PC-3 (cell line): ENCODE results near the gene TMTC1. TPM values are rescaled to one million over a fixed set of nuclear protein-coding genes. Genes with fewer than 3 reads are reported as not detected.

Experiments
- ATAC-seq: fragments of 200-7000 bp; cut with Tn5 transposase; 2 replicates; pipeline ENCODE4 v1.9.1; 2020; ENCODE audit warnings: mild to moderate bottlenecking, moderate library complexity
- BruUV-seq: library from RNA; stranded (reverse); fragments of 400-500 nt; replicated peaks from 2 replicates; lab custom pipeline; 2021; lab: Mats Ljungman, UMichigan
- CTCF ChIA-PET: fragments of 300-600 bp; sonication (Branson Sonifier 250); formaldehyde crosslinking; loops from one replicate; lab custom pipeline; 2022; ENCODE audit warnings: antibody characterized with exemption; lab: Charles Lee
- POLR2A ChIA-PET: fragments of 300-600 bp; sonication (Branson Sonifier 250); formaldehyde crosslinking; loops from one replicate; lab custom pipeline; 2022; ENCODE audit warnings: antibody characterized with exemption; ENCODE audit not compliant: unreplicated experiment; lab: Charles Lee
- DNase-seq: peaks from one replicate; pipeline ENCODE4 v3.0.0-alpha.2; 2015
- H2AFZ ChIP-seq: fragments of 300-600 bp; sonication (generic); 2 replicates; pipeline ENCODE4 v1.6.0; 2016; ENCODE audit warnings: antibody characterized with exemption, low read length
- H3F3A ChIP-seq: fragments of 300-600 bp; sonication (generic); one replicate; pipeline ENCODE4 v1.6.0; 2017; ENCODE audit warnings: antibody characterized with exemption, low read length, control low read depth, mild to moderate bottlenecking; ENCODE audit not compliant: unreplicated experiment
- H3K27ac ChIP-seq: fragments of 300-600 bp; sonication (generic); 2 replicates; pipeline ENCODE4 v1.5.1; 2016; ENCODE audit warnings: mild to moderate bottlenecking, low read length
- H3K27me3 ChIP-seq: fragments of 300-600 bp; sonication (generic); 2 replicates; pipeline ENCODE4 v1.6.1; 2016; ENCODE audit warnings: low read length, mixed read lengths
- H3K36me3 ChIP-seq: fragments of 300-600 bp; sonication (generic); 2 replicates; pipeline ENCODE4 v1.6.1; 2016; ENCODE audit warnings: low read depth, mixed run types, low read length, mixed read lengths
- H3K4me1 ChIP-seq: fragments of 300-600 bp; sonication (generic); 2 replicates; pipeline ENCODE4 v1.5.1; 2016; ENCODE audit warnings: low read length; ENCODE audit not compliant: insufficient read depth
- H3K4me2 ChIP-seq: fragments of 300-600 bp; sonication (generic); 2 replicates; pipeline ENCODE4 v1.6.0; 2016; ENCODE audit warnings: low read length
- H3K4me3 ChIP-seq: fragments of 300-600 bp; sonication (generic); 2 replicates; pipeline ENCODE4 v1.5.1; 2016; ENCODE audit warnings: mild to moderate bottlenecking, low read length, mixed read lengths
- H3K79me2 ChIP-seq: fragments of 300-600 bp; sonication (generic); 2 replicates; pipeline ENCODE4 v1.6.1; 2017; ENCODE audit warnings: low read length, mixed read lengths
- H3K9ac ChIP-seq: fragments of 300-600 bp; sonication (generic); 2 replicates; pipeline ENCODE4 v1.6.0; 2016; ENCODE audit warnings: mild to moderate bottlenecking, low read length
- H3K9me2 ChIP-seq: fragments of 300-600 bp; sonication (generic); replicated peaks from 2 replicates; pipeline ENCODE4 v1.6.1; 2016; ENCODE audit warnings: mixed run types, low read length, mixed read lengths
- H3K9me3 ChIP-seq: fragments of 300-600 bp; sonication (generic); 2 replicates; pipeline ENCODE4 v1.6.1; 2016; ENCODE audit warnings: low read length, mixed read lengths
- H4K20me1 ChIP-seq: fragments of 300-600 bp; sonication (generic); 2 replicates; pipeline ENCODE4 v1.6.1; 2016; ENCODE audit warnings: low read length, mixed read lengths
- EZH2 ChIP-seq: fragments of 300-600 bp; sonication (generic); IDR thresholded peaks from one replicate; pipeline ENCODE4 v1.6.1; 2017; ENCODE audit warnings: antibody characterized with exemption, mild to moderate bottlenecking, low read length; ENCODE audit not compliant: unreplicated experiment
- EZH2phosphoT487 ChIP-seq: fragments of 300-600 bp; sonication (generic); IDR thresholded peaks from 2 replicates; pipeline ENCODE4 v1.6.1; 2018; ENCODE audit warnings: mild to moderate bottlenecking, antibody characterized with exemption, low read length, borderline replicate concordance
- intact Hi-C: fragments of 100-400 bp; cut with micrococcal nuclease; formaldehyde crosslinking; loops from 2 replicates; pipeline ENCODE4 v1.9.0; 2023
- total RNA-seq: library from RNA; depleted of rRNA; stranded (reverse); fragments of >200 nt; gene quantifications from 2 replicates; pipeline ENCODE4 v1.2.3, GENCODE V29; 2014
- TF ChIP-seq, protein P1 (sequence below): fragments of 300-600 bp; sonication (generic); conservative IDR thresholded peaks from 2 replicates; pipeline ENCODE4 v1.5.1; 2017; ENCODE audit warnings: antibody characterized with exemption, low read depth, mild to moderate bottlenecking, low read length

TMTC1 gene
- total RNA-seq, 1 experiment from 2014 or later, result 5.8 TPM

DNA sequence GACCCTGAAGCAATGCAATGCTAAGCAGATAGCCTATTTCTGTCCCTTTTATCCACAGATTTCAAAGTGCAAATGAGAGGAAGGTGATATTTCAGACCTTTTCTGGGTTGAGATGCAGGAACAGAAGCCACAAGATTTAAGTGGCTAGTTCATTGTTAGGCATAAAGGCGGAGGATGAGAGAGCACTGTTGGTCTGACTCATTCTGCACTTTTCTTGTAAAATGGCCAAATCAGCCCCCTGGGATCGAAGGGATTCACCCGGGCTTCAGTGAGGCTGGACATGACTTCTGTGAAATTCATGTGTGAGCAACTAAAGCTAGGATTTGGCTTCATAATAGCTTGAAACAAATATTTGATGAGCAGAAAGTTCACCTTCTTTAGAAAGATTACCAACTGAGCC is 184.4 kb downstream of the TMTC1 start:
- ChIA-PET POLR2A (no interaction called here), CTCF (no interaction called here)
- no TSS peak for BruUV-seq
- Histone ChIP-seq H2AFZ (no peak overlapping the region), H3K9ac (no peak overlapping the region), H3K27me3 (0 out of 2 replicates have a peak, but pooled peaks cover 11% of the 10 kb centered on the region), H3K4me3 (no peak overlapping the region), H3K36me3 (no peaks in the 10 kb centered on the region), H3F3A (no peaks in the 10 kb centered on the region), H4K20me1 (no peaks in the 10 kb centered on the region), H3K9me2 (no peaks in the 10 kb centered on the region), H3K27ac (no peak overlapping the region), H3K79me2 (no peaks in the 10 kb centered on the region), H3K4me2 (no peak overlapping the region), H3K4me1 (0 out of 2 replicates have a peak, but pooled peaks cover 4% of the 10 kb centered on the region), H3K9me3 (no peaks in the 10 kb centered on the region)
- ATAC-seq (no peak; the same call in 1 of the 2 replicates), DNase-seq (no peak)
- intact Hi-C loops, result no loop called here
- TF ChIP-seq, protein P1, sequence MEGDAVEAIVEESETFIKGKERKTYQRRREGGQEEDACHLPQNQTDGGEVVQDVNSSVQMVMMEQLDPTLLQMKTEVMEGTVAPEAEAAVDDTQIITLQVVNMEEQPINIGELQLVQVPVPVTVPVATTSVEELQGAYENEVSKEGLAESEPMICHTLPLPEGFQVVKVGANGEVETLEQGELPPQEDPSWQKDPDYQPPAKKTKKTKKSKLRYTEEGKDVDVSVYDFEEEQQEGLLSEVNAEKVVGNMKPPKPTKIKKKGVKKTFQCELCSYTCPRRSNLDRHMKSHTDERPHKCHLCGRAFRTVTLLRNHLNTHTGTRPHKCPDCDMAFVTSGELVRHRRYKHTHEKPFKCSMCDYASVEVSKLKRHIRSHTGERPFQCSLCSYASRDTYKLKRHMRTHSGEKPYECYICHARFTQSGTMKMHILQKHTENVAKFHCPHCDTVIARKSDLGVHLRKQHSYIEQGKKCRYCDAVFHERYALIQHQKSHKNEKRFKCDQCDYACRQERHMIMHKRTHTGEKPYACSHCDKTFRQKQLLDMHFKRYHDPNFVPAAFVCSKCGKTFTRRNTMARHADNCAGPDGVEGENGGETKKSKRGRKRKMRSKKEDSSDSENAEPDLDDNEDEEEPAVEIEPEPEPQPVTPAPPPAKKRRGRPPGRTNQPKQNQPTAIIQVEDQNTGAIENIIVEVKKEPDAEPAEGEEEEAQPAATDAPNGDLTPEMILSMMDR, result no peak
- TF ChIP-seq EZH2phosphoT487, result no peak
- no peak for TF ChIP-seq EZH2

DNA sequence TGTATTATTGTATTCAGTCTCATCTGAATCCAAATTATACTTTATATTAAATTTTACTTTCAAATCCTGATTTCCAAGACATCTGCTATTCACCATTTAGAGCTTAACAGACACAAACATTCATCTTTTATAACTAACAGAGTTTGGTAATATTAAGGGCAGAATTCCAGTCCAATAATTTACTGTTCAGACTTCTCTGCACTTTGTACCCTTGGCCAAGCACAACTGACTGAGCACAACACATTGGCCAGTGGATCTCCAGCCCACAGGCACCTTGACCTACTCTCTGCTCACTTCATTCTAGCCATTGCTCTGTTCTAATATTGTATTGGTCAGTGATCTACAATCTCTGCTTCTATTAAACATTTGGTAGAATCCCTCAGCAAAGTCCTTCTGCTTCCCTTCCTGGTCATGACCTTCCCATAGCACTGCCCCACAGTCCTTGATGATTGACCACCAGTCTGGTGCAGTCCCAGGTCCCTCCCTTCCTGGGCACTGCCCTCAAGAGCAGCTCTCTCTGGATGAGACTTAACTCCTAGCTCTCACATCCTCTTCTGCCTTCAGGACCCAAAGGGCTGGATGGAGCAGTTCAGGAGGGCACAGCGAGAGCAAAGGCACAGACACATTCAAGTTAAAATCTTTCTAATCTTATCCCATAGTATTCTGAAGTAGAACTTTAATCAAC is 188.5 kb downstream of the TMTC1 start:
- Histone ChIP-seq H3K36me3 (no peaks in the 10 kb centered on the region), H3K4me3 (no peak overlapping the region), H4K20me1 (no peaks in the 10 kb centered on the region), H3K9me3 (no peaks in the 10 kb centered on the region), H3K79me2 (no peaks in the 10 kb centered on the region), H3K4me1 (0 out of 2 replicates have a peak, but pooled peaks cover 4% of the 10 kb centered on the region), H3K4me2 (no peak overlapping the region), H3K9me2 (no peaks in the 10 kb centered on the region), H3K27ac (no peak overlapping the region), H2AFZ (no peak overlapping the region), H3F3A (no peaks in the 10 kb centered on the region), H3K9ac (no peak overlapping the region), H3K27me3 (no peaks in the 10 kb centered on the region)
- POLR2A ChIA-PET, result no interaction called here
- ATAC-seq, result no peak
- CTCF ChIA-PET, result no interaction called here
- no TSS peak for BruUV-seq
- intact Hi-C loops, result no loop called here
- DNase-seq, result no peak
- TF ChIP-seq EZH2, result no peak
- no peak for TF ChIP-seq EZH2phosphoT487
- TF ChIP-seq, protein P1, result no peak

DNA sequence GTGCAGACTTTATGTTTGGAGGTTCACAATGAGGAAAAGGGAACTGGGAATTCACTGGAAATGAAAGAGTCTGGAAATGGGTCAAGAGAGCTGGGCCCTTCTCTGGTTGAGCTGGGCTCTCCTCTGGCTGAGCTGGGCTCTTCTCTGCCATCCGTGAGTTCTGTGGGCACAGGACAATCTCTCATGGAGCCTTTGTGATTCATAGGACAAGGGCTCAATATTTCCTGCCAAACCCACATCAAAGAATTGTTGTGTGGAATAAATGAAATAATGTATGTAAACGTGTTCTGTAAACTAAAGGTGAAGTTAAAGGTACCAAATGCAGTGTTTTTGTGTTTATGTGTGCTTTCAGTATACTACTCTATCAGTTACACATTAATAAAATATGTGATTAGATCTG is 190.7 kb downstream of the TMTC1 start:
- no peak for DNase-seq
- no peaks in the 10 kb centered on the region for H3K27me3 ChIP-seq
- no peak for TF ChIP-seq EZH2phosphoT487
- TF ChIP-seq, protein P1, result no peak
- no peak for TF ChIP-seq EZH2
- no peak for ATAC-seq
- H3K9me3 ChIP-seq, result no peaks in the 10 kb centered on the region
- no peak overlapping the region for H3K27ac ChIP-seq
- no peaks in the 10 kb centered on the region for H3K36me3 ChIP-seq
- ChIA-PET CTCF (no interaction called here), POLR2A (no interaction called here)
- no peak overlapping the region for H3K4me2 ChIP-seq
- H3F3A ChIP-seq, result no peaks in the 10 kb centered on the region
- no peak overlapping the region for H3K4me3 ChIP-seq
- no TSS peak for BruUV-seq
- no peaks in the 10 kb centered on the region for H4K20me1 ChIP-seq
- no peak overlapping the region for H3K9ac ChIP-seq
- intact Hi-C loops, result no loop called here
- no peaks in the 10 kb centered on the region for H3K9me2 ChIP-seq
- no peaks in the 10 kb centered on the region for H3K79me2 ChIP-seq
- no peak overlapping the region for H2AFZ ChIP-seq
- no peaks in the 10 kb centered on the region for H3K4me1 ChIP-seq
